Suppressor macrophage treated with lipopolysaccharide for 4 hours (primary cell): ENCODE data around the gene KAT6B.

Experiments
- DNase-seq: peaks from one replicate; pipeline ENCODE4 v3.0.0-alpha.2; 2020

Gene KAT6B

GRCh38 chr10:74925291-74925690, 98.9 kb downstream of the KAT6B start:
- DNase-seq, result no peak

- DNase-seq, result no peak
Measured at GRCh38 chr10:74925708-74926107, 99.3 kb downstream of the KAT6B start.

- DNase-seq, result no peak
Measured at GRCh38 chr10:74926791-74927585, 100.6 kb downstream of the KAT6B start.

GRCh38 chr10:74927701-74928100, 101.3 kb downstream of the KAT6B start:
- DNase-seq, result no peak

GRCh38 chr10:74928742-74929191, 102.4 kb downstream of the KAT6B start:
- DNase-seq, result no peak

GRCh38 chr10:74929197-74929596, 102.8 kb downstream of the KAT6B start:
- DNase-seq, result no peak

GRCh38 chr10:74930965-74931364, 104.6 kb downstream of the KAT6B start:
- DNase-seq, result no peak

GRCh38 chr10:74932648-74933047, 106.2 kb downstream of the KAT6B start:
- DNase-seq, result no peak

GRCh38 chr10:74934100-74934812, 107.9 kb downstream of the KAT6B start:
- peak; percentile 32 for DNase-seq

- no peak for DNase-seq
Measured at GRCh38 chr10:74936577-74937265, 110.3 kb downstream of the KAT6B start.

- DNase-seq, result no peak
Measured at GRCh38 chr10:74937266-74937856, 111.0 kb downstream of the KAT6B start.

GRCh38 chr10:74944205-74944604, 117.8 kb downstream of the KAT6B start:
- no peak for DNase-seq

- no peak for DNase-seq
Measured at GRCh38 chr10:74947781-74948401, 121.5 kb downstream of the KAT6B start.

GRCh38 chr10:74949034-74949832, 122.8 kb downstream of the KAT6B start:
- DNase-seq, result peak; percentile 12

- DNase-seq, result no peak
Measured at GRCh38 chr10:74949843-74950765, 123.7 kb downstream of the KAT6B start.

- no peak for DNase-seq
Measured at GRCh38 chr10:74953214-74953613, 126.8 kb downstream of the KAT6B start.

- DNase-seq, result no peak
Measured at GRCh38 chr10:74955796-74956195, 129.4 kb downstream of the KAT6B start.

GRCh38 chr10:74956555-74957111, 130.2 kb downstream of the KAT6B start:
- DNase-seq, result no peak

GRCh38 chr10:74957285-74957961, 131.0 kb downstream of the KAT6B start:
- no peak for DNase-seq

GRCh38 chr10:74958316-74958715, 131.9 kb downstream of the KAT6B start:
- no peak for DNase-seq
